ENCODE results near the gene FAM241B.

Gene FAM241B

DNA sequence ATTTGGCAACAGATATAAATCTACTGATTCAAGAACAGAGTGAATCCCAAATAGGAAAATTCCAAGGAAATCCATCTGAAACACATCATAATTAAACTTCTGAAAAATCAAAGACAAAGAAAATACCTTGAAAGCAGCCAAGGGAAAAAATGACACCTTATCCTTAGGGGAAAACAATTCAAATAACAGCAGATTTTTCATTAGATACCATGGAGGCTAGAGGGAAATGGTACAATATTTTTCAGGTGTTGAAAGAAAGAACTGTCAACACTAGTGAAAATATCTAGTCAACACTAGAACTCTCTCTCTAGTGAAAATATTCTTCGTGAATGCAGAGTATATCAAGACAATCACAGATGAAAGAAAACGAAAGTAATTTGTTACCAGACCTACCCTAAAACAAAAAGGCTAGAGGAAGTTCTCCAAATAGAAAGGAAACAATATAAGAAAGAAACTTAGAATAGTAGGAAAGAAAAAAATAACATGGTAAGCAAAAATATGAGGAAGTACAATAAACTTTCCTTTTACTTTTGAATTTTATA is 5.7 kb upstream of the FAM241B start:
- TF ChIP-seq CEBPB (IDR thresholded peaks at IDR 0.05) (no peak), TEAD4 (IDR thresholded peaks at IDR 0.05) (no peak), TAF1 (IDR thresholded peaks at IDR 0.05; ENCODE audit: low read depth) (no peak), TCF12 (IDR thresholded peaks at IDR 0.05; ENCODE audit: low read depth) (no peak), EGR1 (IDR thresholded peaks at IDR 0.05) (no peak), YY1 (IDR thresholded peaks at IDR 0.05; ENCODE audit: low read depth) (no peak), ZBTB7A (IDR thresholded peaks at IDR 0.05; ENCODE audit: low read depth) (no peak), EP300 (IDR thresholded peaks at IDR 0.05; ENCODE audit: borderline replicate concordance) (no peak), NFIC (IDR thresholded peaks at IDR 0.05) (no peak), RAD21 (IDR thresholded peaks at IDR 0.05; ENCODE audit: low read depth) (no peak), FOXM1 (IDR thresholded peaks at IDR 0.05; ENCODE audit: borderline replicate concordance, low read depth) (no peak), CREB1 (IDR thresholded peaks at IDR 0.05; ENCODE audit: low read depth) (no peak)
- TF ChIP-seq, protein P1, sequence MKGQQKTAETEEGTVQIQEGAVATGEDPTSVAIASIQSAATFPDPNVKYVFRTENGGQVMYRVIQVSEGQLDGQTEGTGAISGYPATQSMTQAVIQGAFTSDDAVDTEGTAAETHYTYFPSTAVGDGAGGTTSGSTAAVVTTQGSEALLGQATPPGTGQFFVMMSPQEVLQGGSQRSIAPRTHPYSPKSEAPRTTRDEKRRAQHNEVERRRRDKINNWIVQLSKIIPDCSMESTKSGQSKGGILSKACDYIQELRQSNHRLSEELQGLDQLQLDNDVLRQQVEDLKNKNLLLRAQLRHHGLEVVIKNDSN (IDR thresholded peaks at IDR 0.05), result no peak
- TF ChIP-seq, protein P2, sequence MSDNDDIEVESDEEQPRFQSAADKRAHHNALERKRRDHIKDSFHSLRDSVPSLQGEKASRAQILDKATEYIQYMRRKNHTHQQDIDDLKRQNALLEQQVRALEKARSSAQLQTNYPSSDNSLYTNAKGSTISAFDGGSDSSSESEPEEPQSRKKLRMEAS (IDR thresholded peaks at IDR 0.05), result no peak
- TF ChIP-seq, protein P3, sequence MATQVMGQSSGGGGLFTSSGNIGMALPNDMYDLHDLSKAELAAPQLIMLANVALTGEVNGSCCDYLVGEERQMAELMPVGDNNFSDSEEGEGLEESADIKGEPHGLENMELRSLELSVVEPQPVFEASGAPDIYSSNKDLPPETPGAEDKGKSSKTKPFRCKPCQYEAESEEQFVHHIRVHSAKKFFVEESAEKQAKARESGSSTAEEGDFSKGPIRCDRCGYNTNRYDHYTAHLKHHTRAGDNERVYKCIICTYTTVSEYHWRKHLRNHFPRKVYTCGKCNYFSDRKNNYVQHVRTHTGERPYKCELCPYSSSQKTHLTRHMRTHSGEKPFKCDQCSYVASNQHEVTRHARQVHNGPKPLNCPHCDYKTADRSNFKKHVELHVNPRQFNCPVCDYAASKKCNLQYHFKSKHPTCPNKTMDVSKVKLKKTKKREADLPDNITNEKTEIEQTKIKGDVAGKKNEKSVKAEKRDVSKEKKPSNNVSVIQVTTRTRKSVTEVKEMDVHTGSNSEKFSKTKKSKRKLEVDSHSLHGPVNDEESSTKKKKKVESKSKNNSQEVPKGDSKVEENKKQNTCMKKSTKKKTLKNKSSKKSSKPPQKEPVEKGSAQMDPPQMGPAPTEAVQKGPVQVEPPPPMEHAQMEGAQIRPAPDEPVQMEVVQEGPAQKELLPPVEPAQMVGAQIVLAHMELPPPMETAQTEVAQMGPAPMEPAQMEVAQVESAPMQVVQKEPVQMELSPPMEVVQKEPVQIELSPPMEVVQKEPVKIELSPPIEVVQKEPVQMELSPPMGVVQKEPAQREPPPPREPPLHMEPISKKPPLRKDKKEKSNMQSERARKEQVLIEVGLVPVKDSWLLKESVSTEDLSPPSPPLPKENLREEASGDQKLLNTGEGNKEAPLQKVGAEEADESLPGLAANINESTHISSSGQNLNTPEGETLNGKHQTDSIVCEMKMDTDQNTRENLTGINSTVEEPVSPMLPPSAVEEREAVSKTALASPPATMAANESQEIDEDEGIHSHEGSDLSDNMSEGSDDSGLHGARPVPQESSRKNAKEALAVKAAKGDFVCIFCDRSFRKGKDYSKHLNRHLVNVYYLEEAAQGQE (IDR thresholded peaks at IDR 0.05; ENCODE audit: low read depth), result no peak

DNA sequence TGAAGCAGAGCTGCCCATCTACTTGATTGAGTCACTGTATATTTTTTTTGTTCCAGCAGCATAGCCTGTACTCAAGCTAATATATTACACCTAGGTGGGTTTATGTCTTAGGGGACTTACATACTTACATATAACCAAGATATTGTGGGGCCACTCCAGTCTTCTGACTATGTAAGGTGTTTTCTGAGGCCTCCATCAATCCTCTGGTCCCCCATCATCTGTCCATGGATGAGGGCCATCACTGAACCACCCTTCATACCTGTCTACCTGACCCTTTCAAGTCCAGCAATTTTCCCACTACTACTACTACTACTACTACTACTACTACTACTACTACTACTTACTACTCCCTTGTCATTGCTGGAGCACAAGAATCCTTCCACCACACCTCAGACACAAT is 3.2 kb upstream of the FAM241B start:
- TF ChIP-seq ZBTB7A (IDR thresholded peaks at IDR 0.05; ENCODE audit: low read depth) (no peak), EP300 (IDR thresholded peaks at IDR 0.05; ENCODE audit: borderline replicate concordance) (no peak), CREB1 (IDR thresholded peaks at IDR 0.05; ENCODE audit: low read depth) (no peak), EGR1 (IDR thresholded peaks at IDR 0.05) (no peak), RAD21 (IDR thresholded peaks at IDR 0.05; ENCODE audit: low read depth) (no peak), NFIC (IDR thresholded peaks at IDR 0.05) (no peak), TCF12 (IDR thresholded peaks at IDR 0.05; ENCODE audit: low read depth) (no peak), CEBPB (IDR thresholded peaks at IDR 0.05) (no peak), TEAD4 (IDR thresholded peaks at IDR 0.05) (no peak)
- TF ChIP-seq, protein P1 (IDR thresholded peaks at IDR 0.05), result no peak
- TF ChIP-seq, protein P3 (IDR thresholded peaks at IDR 0.05; ENCODE audit: low read depth), result no peak
- TF ChIP-seq, protein P2 (IDR thresholded peaks at IDR 0.05), result no peak

DNA sequence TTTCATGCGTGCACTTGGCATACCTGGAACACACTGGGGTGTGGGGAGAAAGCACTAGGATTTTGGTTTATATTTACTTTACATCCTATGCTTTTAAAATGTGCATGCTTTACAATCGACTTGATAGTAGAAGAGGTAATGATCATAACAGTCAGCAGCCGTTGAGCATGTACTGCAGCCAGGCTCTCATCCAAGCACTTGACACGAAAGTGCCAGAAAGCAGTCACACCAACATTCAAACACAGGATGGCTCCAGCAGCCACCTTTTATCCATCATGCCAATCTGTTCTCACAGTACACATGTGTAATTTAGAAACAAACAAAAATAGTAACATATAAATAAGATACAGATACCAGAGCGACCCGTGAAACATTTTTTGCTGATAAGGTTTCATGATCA is 1.2 kb upstream of the FAM241B start:
- TF ChIP-seq FOXM1 (IDR thresholded peaks at IDR 0.05; ENCODE audit: borderline replicate concordance, low read depth), result no peak
- no peak for TF ChIP-seq RAD21 (IDR thresholded peaks at IDR 0.05; ENCODE audit: low read depth)
- TF ChIP-seq TCF12 (IDR thresholded peaks at IDR 0.05; ENCODE audit: low read depth), result no peak
- TF ChIP-seq CEBPB (IDR thresholded peaks at IDR 0.05), result no peak
- no peak for TF ChIP-seq TAF1 (IDR thresholded peaks at IDR 0.05; ENCODE audit: low read depth)
- TF ChIP-seq CREB1 (IDR thresholded peaks at IDR 0.05; ENCODE audit: low read depth), result no peak
- no peak for TF ChIP-seq EGR1 (IDR thresholded peaks at IDR 0.05)
- TF ChIP-seq, protein P3 (IDR thresholded peaks at IDR 0.05; ENCODE audit: low read depth), result no peak
- no peak for TF ChIP-seq YY1 (IDR thresholded peaks at IDR 0.05; ENCODE audit: low read depth)
- no peak for TF ChIP-seq TEAD4 (IDR thresholded peaks at IDR 0.05)

DNA sequence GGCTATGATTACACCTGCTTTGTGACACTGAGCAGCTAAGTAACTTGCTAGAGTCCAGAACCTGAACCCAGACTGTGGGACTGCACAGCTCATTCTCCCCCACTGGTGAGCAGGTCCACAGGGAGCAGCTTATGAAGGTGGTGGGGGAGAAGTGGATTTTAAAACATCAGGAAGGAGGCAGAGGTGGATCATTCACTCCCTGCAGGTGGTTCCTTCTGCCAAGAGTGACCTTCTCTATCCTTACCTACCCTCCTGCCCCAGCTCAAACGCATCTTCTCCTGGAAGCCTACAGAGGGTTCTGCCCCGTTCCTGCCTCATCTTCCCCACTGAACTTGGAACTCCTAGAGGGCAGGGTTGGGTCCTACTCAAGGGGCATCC is 539 bp upstream of the FAM241B start:
- no peak for TF ChIP-seq NFIC (IDR thresholded peaks at IDR 0.05)
- TF ChIP-seq CREB1 (IDR thresholded peaks at IDR 0.05; ENCODE audit: low read depth), result no peak
- no peak for TF ChIP-seq TEAD4 (IDR thresholded peaks at IDR 0.05)
- TF ChIP-seq, protein P3 (IDR thresholded peaks at IDR 0.05; ENCODE audit: low read depth), result no peak
- TF ChIP-seq, protein P2 (IDR thresholded peaks at IDR 0.05), result no peak
- TF ChIP-seq ZBTB7A (IDR thresholded peaks at IDR 0.05; ENCODE audit: low read depth), result no peak
- TF ChIP-seq RAD21 (IDR thresholded peaks at IDR 0.05; ENCODE audit: low read depth), result no peak
- TF ChIP-seq EP300 (IDR thresholded peaks at IDR 0.05; ENCODE audit: borderline replicate concordance), result no peak
- no peak for TF ChIP-seq TAF1 (IDR thresholded peaks at IDR 0.05; ENCODE audit: low read depth)
- TF ChIP-seq, protein P1 (IDR thresholded peaks at IDR 0.05), result no peak
- no peak for TF ChIP-seq CEBPB (IDR thresholded peaks at IDR 0.05)
- no peak for TF ChIP-seq TCF12 (IDR thresholded peaks at IDR 0.05; ENCODE audit: low read depth)
- TF ChIP-seq EGR1 (IDR thresholded peaks at IDR 0.05), result no peak
